ENCODE data around the gene IFNG.

DNA sequence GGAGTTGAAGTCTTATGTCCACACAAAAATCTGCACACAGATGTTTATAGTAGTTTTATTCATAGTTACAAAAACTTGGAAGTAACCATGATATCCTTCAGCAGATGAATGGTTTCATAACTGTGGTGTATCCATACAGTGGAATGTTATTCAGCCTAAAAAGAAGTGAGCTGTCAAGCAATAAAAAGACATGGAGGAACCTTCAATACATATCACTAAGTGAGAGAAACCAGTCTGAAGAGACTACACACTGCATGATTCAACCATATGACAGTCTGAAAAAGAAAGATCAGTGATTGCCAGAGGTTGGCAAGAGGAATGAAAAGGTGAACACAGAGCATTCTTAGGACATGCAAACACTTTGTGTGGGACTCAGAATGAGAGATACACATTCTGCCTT lies 18.6 kb upstream of the IFNG start:
- TF ChIP-seq, protein P1, sequence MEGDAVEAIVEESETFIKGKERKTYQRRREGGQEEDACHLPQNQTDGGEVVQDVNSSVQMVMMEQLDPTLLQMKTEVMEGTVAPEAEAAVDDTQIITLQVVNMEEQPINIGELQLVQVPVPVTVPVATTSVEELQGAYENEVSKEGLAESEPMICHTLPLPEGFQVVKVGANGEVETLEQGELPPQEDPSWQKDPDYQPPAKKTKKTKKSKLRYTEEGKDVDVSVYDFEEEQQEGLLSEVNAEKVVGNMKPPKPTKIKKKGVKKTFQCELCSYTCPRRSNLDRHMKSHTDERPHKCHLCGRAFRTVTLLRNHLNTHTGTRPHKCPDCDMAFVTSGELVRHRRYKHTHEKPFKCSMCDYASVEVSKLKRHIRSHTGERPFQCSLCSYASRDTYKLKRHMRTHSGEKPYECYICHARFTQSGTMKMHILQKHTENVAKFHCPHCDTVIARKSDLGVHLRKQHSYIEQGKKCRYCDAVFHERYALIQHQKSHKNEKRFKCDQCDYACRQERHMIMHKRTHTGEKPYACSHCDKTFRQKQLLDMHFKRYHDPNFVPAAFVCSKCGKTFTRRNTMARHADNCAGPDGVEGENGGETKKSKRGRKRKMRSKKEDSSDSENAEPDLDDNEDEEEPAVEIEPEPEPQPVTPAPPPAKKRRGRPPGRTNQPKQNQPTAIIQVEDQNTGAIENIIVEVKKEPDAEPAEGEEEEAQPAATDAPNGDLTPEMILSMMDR (IDR thresholded peaks at IDR 0.05 in 8 of 11, conservative IDR thresholded peaks at IDR 0.05 in 3 of 11) = no peak
- no peak for TF ChIP-seq POLR2A (IDR thresholded peaks at IDR 0.05)
- TF ChIP-seq POLR2AphosphoS5 (IDR thresholded peaks at IDR 0.05) = no peak
